Stimulated activated CD8-positive, alpha-beta memory T cell treated with anti-CD3 and anti-CD28 coated beads, Interleukin-12 subunit alpha, Interleukin-12 subunit beta, amount 100 ng/mL, for 1 hour (primary cell): ENCODE data around the gene RASA3.

Source experiments
- DNase-seq: peaks from one replicate; pipeline ENCODE4 v3.0.0-alpha.2; 2020; ENCODE audit warnings: low read depth

The RASA3 gene

DNA sequence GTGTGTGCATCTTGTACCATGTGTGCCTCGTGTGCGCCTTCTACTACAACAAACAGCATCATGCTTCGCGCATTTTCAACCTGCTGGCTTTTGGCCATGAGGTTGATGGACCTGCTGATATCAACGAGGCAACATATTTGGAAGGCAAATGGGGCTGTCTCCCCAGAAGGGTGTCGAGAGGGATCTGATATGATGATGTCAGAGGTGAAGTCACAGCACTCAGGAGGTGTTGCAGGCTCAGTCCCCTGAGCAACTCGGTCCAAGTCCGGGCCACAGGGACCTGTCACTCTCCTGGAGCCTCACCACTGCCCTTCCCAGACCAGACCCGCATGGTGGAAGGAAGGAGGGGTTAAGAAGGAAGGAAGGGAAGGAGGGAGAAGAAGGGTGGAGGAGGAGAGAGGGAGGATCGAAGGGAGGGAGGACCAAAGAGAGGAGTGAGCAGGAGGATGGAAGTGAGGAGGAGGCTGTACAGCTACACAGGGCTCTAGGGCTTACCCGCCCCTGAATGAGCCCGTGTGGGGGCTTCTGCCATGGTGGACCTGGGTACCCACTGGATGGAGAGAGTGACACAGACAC is 151.8 kb downstream of the RASA3 start:
- DNase-seq, result no peak

- no peak for DNase-seq
Observed at GRCh38 chr13:113979791-113980471, 152.5 kb downstream of the RASA3 start.

- no peak for DNase-seq
Observed at GRCh38 chr13:113978741-113979481, 153.5 kb downstream of the RASA3 start.

- no peak for DNase-seq
Observed at GRCh38 chr13:113977976-113978375, 154.4 kb downstream of the RASA3 start.

DNA sequence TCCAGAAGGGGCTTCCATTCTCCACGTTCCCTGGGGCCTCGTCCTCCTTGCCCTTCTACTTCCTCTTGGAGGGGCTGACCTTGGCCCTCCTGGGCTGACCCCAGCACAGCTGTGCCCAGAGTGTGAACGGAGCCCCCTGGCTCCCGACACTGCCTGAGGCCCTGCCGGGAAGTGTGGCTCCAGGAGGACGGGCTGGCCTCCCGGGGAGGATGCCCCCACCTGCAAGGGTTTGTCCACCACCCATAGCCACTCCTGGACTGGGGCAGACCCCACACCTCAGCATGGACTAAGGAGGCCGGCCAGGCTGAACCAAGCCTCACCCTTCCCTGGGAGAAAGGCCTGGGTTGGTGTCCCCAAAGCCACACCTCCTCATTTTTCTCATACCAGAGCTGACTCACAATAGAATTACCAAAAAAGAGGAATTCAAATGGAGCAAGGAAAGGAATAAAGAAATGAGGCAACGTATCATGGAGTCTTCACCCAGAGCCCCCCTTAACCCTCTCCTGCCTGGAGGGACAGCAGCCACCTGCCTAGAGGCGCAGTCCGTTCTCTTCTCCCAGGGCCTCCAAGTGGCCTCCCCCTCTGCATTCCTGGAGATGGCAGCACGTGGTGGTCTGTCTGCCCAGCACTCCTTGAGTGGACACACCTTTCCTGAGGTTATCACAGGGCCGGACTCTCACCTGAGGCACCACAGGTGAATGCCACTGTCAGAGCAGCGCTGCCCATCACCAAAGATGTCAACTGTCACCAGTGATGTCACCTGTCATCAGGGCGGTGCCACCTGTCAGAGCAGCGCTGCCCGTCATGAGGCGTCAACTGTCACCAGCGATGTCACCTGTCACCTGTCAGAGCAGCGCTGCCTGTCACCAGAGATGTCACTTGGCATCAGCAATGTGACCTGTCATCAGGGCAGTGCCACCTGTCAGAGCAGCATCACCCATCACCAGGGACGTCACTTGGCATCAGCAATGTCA is 155.4 kb downstream of the RASA3 start:
- no peak for DNase-seq

DNA sequence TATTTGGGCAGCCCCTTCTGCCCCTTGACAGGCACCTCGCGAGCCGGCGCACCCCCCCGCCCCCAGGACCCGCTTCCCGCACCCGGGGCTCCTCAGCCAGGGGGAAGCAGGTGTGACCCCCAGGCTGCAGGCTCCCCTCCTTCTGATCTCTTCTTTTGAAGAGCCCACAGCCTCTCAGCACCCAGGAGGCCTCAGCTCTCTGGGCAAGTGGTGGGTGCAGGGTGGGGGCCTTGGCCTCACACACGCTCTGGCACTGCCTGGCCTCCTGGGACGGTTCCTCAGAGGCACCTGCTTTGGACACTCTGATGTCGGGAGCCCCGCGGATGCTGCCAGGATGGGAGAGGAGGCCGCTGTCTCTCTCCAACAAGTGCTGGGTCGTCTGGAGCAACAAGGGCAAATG is 157.0 kb downstream of the RASA3 start:
- DNase-seq, result no peak

- no peak for DNase-seq
Observed at GRCh38 chr13:113974304-113975281, 157.8 kb downstream of the RASA3 start.

- DNase-seq, result no peak
Observed at GRCh38 chr13:113973218-113974164, 158.9 kb downstream of the RASA3 start, which contains the start of gene C13orf46. TSS of gene C13orf46 (minus strand) at chr13:113974076. CDS start at chr13:113973997, 79 bp downstream.

DNA sequence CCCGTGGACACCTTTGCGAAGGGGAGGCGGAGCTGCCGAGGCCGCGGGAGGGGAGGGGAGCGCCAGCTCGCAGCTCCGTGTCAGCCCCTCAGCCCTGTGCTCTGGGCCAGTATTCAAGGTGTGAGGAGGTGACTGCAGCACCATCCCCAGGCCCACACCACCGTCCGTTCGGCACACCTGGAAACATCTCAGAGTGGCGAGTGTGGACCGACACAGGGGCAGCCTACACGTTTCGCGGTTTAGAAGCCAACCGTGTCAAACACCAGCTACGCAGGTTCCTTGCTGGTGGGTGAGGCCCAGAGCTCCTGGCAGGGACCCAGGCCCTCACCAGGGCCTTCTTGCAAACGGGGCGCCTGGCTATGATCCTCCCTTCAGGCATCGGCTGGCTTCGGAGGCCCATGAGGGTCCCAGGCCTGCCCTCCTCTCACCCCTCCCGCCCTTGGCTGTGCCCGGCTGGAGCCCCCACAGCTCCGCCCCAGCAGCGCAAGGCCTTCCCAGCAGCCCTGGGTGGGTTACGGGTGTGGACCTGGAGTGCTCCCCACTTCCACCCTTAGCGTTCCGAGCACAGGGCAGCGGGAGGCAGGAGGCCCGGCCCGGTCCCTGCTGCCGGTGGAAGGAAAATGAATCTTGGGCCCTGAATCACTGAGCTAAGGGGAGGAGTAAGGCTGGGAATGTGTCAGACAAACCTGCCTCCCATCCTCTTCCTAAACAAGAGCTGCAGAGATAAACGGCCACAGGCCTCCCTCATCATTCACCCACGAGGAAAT is 159.8 kb downstream of the RASA3 start:
- DNase-seq, result no peak

GRCh38 chr13:113971471-113972231 is 160.8 kb downstream of the RASA3 start:
- no peak for DNase-seq

DNA sequence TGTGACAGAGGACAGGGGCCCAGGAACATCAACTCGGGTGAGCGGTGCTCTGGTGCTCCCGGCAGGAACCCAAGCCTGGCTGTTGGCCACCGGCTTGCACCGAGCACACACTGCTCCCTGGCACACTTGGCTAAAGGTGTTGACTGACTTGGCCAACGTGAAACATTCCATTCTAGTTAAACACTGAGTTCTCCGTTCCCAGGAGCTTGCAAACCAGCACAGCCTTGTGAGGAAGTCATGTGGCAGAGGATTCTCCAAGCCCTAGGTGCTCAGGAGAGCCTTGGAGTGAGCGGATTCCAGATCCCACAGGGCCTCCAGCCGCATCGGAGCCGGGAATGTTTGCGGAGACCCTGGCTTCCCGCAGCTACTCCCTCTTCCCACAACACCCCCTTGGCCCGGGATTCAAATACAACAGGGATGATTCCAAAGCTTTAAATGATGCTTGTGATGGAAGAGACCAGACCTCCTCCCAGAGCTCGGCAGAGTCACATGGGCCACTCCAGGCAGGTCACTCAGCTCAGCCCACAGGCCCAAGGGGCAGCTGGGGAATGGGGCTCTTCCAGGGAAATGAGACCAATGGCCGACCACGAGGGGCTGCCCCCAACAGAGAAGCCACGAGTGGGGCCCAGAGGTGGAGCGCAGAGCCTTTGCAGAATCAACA is 161.5 kb downstream of the RASA3 start:
- DNase-seq, result no peak

DNA sequence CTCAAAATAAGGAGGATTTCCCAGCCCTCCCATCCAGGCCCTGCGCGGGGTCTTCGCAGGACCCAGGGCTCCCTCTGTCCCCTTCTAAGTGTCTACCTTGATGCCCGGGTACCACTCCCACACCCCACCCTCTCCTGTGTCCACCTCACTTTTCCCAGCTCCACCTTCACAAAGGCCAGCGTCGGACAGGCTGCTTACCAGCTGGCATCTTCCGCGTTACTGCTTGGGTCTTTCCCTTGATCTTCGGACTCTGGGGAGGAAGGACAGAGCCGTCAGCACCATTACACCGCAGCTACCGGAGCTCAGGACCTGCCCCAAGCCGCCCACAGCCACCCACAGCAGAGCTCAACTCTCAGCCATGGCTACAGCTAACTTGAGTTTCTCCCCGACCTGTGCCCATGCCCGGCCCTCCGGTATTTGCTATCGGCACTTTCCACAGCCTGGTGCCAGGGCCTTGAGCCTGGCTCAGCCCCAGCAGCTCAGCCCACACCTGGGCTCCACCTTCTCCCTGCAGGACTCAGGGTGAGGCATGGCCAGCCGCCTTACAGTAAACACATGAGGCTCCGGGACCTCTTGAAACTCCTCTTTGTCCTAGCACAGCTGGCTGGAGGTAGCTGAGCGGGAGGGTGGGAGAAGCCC is 162.3 kb downstream of the RASA3 start:
- DNase-seq, result no peak

DNA sequence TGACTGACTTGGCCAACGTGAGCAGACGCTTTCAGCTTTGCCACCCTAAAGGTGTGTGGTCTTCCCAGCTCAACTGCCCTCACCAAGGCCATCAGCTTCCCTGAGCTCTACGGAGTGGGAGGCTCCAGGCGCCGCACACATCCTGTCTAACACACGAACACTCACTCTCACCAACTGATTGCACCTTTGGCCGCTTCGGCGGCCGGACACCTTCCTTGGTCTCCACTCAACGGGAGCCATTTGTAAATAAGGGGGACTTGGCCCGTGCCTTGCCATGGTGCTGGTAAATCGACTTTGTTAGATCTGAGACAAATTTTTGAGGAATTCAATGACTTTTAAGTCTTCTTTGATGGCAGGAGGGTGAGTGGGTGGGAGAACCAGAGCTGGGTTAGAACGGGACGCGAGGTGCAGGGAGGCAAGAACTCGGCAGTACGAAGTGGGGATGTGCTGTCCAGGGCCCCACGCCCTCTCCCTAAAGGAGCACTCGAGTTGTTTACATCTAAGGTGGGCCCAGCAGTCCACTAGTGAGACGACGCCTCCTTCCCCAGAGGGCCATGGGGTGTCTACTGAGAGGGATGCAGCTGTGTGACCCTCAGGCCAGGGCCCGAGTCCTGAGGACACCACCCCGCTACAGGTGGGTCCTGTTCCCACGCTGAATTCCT is 163.0 kb downstream of the RASA3 start:
- no peak for DNase-seq

GRCh38 chr13:113968463-113969310 is 163.7 kb downstream of the RASA3 start:
- no peak for DNase-seq

DNA sequence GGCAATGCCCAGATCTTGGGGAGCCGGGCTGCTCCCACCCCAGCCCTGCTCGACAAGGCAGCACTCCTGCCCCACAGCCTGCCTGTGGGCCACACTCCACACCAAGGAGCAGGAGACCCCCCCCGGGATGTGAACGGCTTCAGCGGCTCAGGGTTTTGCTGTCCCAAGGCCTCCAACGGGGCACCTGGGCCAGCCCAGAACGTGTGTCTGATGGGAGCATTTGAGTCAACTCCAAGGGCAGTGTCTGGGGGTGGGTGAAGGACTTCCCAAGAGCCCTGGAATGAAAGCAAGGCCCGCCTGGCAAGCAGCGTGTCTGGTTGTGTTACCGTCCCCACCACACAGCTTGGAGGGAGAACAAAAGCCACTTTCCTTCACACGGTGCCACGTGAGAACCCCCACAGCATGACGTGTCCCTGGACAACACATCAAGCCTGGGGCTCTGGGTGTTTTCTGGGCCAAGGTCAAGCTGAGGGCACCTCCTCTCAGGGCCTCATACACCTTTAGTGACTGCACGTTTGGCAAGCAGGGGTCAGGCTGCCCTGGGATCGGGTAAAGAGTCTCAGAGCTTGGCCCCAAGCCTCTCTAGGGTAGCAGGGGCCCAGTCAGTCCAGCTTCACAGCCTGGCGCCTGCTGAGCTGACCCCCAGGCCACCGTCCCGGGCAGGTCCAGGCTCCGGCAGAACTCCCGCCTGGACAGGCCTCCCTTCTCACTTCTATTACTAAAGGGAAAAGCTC is 164.5 kb downstream of the RASA3 start:
- no peak for DNase-seq
